Endodermal cell (in vitro differentiated cells): ENCODE data around the gene TRIML2. TPM values are rescaled to one million over a fixed set of nuclear protein-coding genes. Genes with fewer than 3 reads are reported as not detected.

Experiments used
- DNase-seq: peaks from one replicate; pipeline ENCODE4 v3.0.0-alpha.2; 2017
- H3K27ac ChIP-seq: 2 replicates; pipeline ENCODE4 v1.5.1; 2013; ENCODE audit warnings: mild to moderate bottlenecking, low read depth, low read length, moderate library complexity
- H3K27me3 ChIP-seq: 2 replicates; pipeline ENCODE4 v1.6.1; 2013; ENCODE audit warnings: mild to moderate bottlenecking, low read length, moderate library complexity; ENCODE audit not compliant: insufficient read depth, control insufficient read depth, poor library complexity, severe bottlenecking
- H3K36me3 ChIP-seq: 2 replicates; pipeline ENCODE4 v1.7.0; 2013; ENCODE audit warnings: mild to moderate bottlenecking, low read length, moderate library complexity; ENCODE audit not compliant: control insufficient read depth, insufficient read depth
- H3K4me1 ChIP-seq: one replicate; pipeline ENCODE4 v1.7.0; 2013; ENCODE audit warnings: low read length; ENCODE audit not compliant: control insufficient read depth, insufficient read depth
- H3K4me3 ChIP-seq: 2 replicates; pipeline ENCODE4 v1.5.1; 2013; ENCODE audit warnings: mild to moderate bottlenecking, low read length, moderate library complexity
- H3K9ac ChIP-seq: 2 replicates; pipeline ENCODE4 v1.6.1; 2013; ENCODE audit warnings: mild to moderate bottlenecking, low read length, moderate library complexity; ENCODE audit not compliant: poor library complexity, severe bottlenecking; ENCODE audit errors: extremely low read depth
- H3K9me3 ChIP-seq: 2 replicates; pipeline ENCODE4 v1.6.1; 2013; ENCODE audit warnings: mild to moderate bottlenecking, low read length, moderate library complexity; ENCODE audit not compliant: control insufficient read depth
- H3K27ac Mint-ChIP-seq: 2 replicates; pipeline ENCODE4 v1.8.0; 2020; ENCODE audit warnings: mixed read lengths
- H3K27me3 Mint-ChIP-seq: 2 replicates; pipeline ENCODE4 v1.8.0; 2021; ENCODE audit warnings: mild to moderate bottlenecking, mixed read lengths; ENCODE audit not compliant: insufficient read depth
- H3K36me3 Mint-ChIP-seq: 2 replicates; pipeline ENCODE4 v1.8.0; 2020; ENCODE audit warnings: low read depth, mixed read lengths
- H3K4me1 Mint-ChIP-seq: 2 replicates; pipeline ENCODE4 v1.8.0; 2020; ENCODE audit warnings: mixed read lengths
- H3K4me3 Mint-ChIP-seq: 2 replicates; pipeline ENCODE4 v1.8.0; 2020; ENCODE audit warnings: mild to moderate bottlenecking, moderate library complexity, mixed read lengths
- H3K9me3 Mint-ChIP-seq: 2 replicates; pipeline ENCODE4 v1.8.0; 2020; ENCODE audit warnings: mild to moderate bottlenecking, mixed read lengths
- WGBS, 2 experiments: methylation state at CpG; one replicate each; pipeline versions ENCODE4 v1.1.5 to v1.1.7; 2013; ENCODE audit warnings: missing lambda C conversion rate in 2 of 2, mixed read lengths in 1 of 2; ENCODE audit not compliant: insufficient coverage in 1 of 2, insufficient read length in 1 of 2; 5-methylcytosine and 5-hydroxymethylcytosine counted together
- total RNA-seq, 2 donors: library from RNA; stranded (reverse); fragmentation: NEBNext Ultra II Directional in 1 of 2; extraction: Animal tissue kit (Norgen Biotek cat#: 25700) in 1 of 2; gene quantifications; 2 replicates in 1 of 2; 3 replicates in 1 of 2; pipeline ENCODE4 v1.2.1, GENCODE V29; 2021
- TF ChIP-seq, protein P1 (sequence below): fragments of 200-600 bp; sonication (generic); conservative IDR thresholded peaks from 2 replicates; pipeline ENCODE4 v1.5.0; 2021; ENCODE audit warnings: antibody characterized with exemption, mild to moderate bottlenecking

Gene TRIML2
- total RNA-seq, 2 donors from 2014 or later = 0.53 to 13.6 TPM

DNA sequence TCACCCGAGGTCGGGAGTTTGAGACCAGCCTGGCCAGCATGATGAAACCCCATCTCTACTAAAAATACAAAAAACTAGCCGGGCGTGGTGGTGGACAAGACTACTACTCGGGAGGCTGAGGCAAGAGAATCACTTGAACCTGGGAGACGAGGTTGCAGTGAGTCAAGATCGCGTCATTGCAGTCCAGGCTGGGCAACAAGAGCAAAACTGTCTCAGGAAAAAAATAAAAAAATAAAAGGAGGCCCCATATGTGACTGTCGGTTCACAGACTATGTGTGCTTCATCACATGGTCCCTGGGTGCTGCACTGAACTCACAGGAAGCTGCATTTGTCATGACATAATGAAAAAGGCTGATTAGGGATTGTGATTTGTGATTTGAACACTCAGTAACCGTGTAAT lies 36.2 kb upstream of the TRIML2 start:
- no peak for DNase-seq
- Mint-ChIP-seq H3K27ac (no peak overlapping the region), H3K9me3 (peaks cover 4% of the 10 kb centered on the region), H3K4me3 (no peak overlapping the region), H3K36me3 (no peaks in the 10 kb centered on the region), H3K27me3 (no peaks in the 10 kb centered on the region), H3K4me1 (no peaks in the 10 kb centered on the region)
- peaks cover 2% of the 10 kb centered on the region for H3K9me3 ChIP-seq
- 92 to 95% methylated on average over 8 to 10 of the region's 10 CpGs for WGBS, 2 experiments
- no peaks in the 10 kb centered on the region for H3K36me3 ChIP-seq
- no peak overlapping the region for H3K27ac ChIP-seq
- H3K27me3 ChIP-seq = no peaks in the 10 kb centered on the region
- H3K9ac ChIP-seq = no peak overlapping the region
- no peaks in the 10 kb centered on the region for H3K4me1 ChIP-seq
- H3K4me3 ChIP-seq = no peak overlapping the region
- TF ChIP-seq, protein P1, sequence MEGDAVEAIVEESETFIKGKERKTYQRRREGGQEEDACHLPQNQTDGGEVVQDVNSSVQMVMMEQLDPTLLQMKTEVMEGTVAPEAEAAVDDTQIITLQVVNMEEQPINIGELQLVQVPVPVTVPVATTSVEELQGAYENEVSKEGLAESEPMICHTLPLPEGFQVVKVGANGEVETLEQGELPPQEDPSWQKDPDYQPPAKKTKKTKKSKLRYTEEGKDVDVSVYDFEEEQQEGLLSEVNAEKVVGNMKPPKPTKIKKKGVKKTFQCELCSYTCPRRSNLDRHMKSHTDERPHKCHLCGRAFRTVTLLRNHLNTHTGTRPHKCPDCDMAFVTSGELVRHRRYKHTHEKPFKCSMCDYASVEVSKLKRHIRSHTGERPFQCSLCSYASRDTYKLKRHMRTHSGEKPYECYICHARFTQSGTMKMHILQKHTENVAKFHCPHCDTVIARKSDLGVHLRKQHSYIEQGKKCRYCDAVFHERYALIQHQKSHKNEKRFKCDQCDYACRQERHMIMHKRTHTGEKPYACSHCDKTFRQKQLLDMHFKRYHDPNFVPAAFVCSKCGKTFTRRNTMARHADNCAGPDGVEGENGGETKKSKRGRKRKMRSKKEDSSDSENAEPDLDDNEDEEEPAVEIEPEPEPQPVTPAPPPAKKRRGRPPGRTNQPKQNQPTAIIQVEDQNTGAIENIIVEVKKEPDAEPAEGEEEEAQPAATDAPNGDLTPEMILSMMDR = no peak

DNA sequence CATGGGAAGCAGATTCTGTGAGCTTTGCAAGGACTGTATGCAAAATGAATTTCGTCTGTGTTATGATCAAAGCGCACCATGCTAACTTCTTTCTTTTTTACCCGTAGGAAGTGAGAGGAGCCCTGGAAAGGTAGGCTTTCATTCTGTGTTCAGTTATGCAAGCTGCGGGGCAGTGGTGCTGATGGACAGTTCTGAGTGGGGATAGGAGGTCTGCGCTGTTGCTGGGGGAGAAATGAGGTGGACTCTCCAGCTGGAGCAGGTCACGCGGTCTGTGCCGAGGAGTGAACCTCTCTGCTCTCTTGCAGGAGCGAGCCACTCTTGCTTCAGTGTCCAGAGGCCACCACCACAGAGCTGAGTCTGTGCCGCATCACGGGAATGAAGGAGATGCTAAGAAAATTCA lies 34.3 kb upstream of the TRIML2 start:
- no peak overlapping the region for H3K27ac Mint-ChIP-seq
- H3K27me3 Mint-ChIP-seq = no peaks in the 10 kb centered on the region
- 92 to 100% methylated on average over 4 to 11 of the region's 11 CpGs for WGBS, 2 experiments
- DNase-seq = no peak
- Histone ChIP-seq H3K4me1 (no peaks in the 10 kb centered on the region), H3K27me3 (no peaks in the 10 kb centered on the region), H3K4me3 (no peak overlapping the region), H3K27ac (no peak overlapping the region), H3K9me3 (no peaks in the 10 kb centered on the region), H3K9ac (no peak overlapping the region), H3K36me3 (no peaks in the 10 kb centered on the region)
- no peaks in the 10 kb centered on the region for H3K9me3 Mint-ChIP-seq
- H3K4me3 Mint-ChIP-seq = no peak overlapping the region
- H3K4me1 Mint-ChIP-seq = no peaks in the 10 kb centered on the region
- no peaks in the 10 kb centered on the region for H3K36me3 Mint-ChIP-seq
- TF ChIP-seq, protein P1 = no peak

DNA sequence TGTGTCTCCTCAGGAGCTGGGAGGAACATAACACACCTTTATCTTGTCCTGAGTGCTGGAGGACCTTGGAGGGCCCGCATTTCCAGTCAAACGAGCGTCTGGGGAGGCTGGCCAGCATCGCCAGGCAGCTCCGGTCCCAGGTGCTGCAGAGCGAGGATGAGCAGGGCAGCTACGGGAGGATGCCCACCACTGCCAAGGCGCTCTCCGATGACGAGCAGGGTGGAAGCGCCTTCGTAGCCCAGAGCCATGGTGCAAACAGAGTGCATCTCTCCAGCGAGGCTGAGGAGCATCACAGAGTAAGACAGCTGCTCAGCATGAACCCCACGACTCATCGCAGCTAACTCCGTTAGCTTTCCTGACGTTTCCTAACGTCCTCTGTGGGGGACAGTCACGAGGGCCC lies 30.3 kb upstream of the TRIML2 start:
- no peaks in the 10 kb centered on the region for H3K36me3 Mint-ChIP-seq
- H3K27ac Mint-ChIP-seq = no peak overlapping the region
- H3K4me1 ChIP-seq = no peaks in the 10 kb centered on the region
- no peak overlapping the region for H3K4me3 ChIP-seq
- H3K9ac ChIP-seq = no peak overlapping the region
- no peaks in the 10 kb centered on the region for H3K9me3 ChIP-seq
- H3K4me3 Mint-ChIP-seq = no peak overlapping the region
- H3K36me3 ChIP-seq = no peaks in the 10 kb centered on the region
- H3K4me1 Mint-ChIP-seq = no peaks in the 10 kb centered on the region
- 82 to 86% methylated on average over 10 to 19 of the region's 19 CpGs for WGBS, 2 experiments
- no peak overlapping the region for H3K27ac ChIP-seq
- TF ChIP-seq, protein P1 = no peak
- DNase-seq = no peak
- no peaks in the 10 kb centered on the region for H3K9me3 Mint-ChIP-seq
- H3K27me3 Mint-ChIP-seq = no peaks in the 10 kb centered on the region
- no peaks in the 10 kb centered on the region for H3K27me3 ChIP-seq
